Measurements from ENCODE around the gene ARMC12. TPM values are rescaled to one million over a fixed set of nuclear protein-coding genes. Genes with fewer than 3 reads are reported as not detected.

The ARMC12 gene
- total RNA-seq, 2 experiments from 2014 or later, result 1.9 to 2.8 TPM

- Histone ChIP-seq H3K9me3 (ENCODE audit: control insufficient read depth in 1 of 2, insufficient read depth in 1 of 2, low read length in 2 of 2) (no peaks in the 10 kb centered on the region), H3K4me1 (ENCODE audit: insufficient read depth, low read length) (no peaks in the 10 kb centered on the region), H3K36me3 (ENCODE audit: insufficient read depth, low read length) (no peaks in the 10 kb centered on the region), H3K4me3 (ENCODE audit: low read length) (no peak overlapping the region), H3K27ac (ENCODE audit: low read depth in 1 of 2, low read length in 2 of 2) (no peak overlapping the region), H3K27me3 (ENCODE audit: control insufficient read depth in 1 of 2, insufficient read depth in 2 of 2, low read length in 2 of 2) (no peaks in the 10 kb centered on the region)
- no peaks in the 10 kb centered on the region for H3K36me3 Mint-ChIP-seq (ENCODE audit: low read depth)
- TF ChIP-seq, protein P1, sequence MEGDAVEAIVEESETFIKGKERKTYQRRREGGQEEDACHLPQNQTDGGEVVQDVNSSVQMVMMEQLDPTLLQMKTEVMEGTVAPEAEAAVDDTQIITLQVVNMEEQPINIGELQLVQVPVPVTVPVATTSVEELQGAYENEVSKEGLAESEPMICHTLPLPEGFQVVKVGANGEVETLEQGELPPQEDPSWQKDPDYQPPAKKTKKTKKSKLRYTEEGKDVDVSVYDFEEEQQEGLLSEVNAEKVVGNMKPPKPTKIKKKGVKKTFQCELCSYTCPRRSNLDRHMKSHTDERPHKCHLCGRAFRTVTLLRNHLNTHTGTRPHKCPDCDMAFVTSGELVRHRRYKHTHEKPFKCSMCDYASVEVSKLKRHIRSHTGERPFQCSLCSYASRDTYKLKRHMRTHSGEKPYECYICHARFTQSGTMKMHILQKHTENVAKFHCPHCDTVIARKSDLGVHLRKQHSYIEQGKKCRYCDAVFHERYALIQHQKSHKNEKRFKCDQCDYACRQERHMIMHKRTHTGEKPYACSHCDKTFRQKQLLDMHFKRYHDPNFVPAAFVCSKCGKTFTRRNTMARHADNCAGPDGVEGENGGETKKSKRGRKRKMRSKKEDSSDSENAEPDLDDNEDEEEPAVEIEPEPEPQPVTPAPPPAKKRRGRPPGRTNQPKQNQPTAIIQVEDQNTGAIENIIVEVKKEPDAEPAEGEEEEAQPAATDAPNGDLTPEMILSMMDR (IDR thresholded peaks at IDR 0.05), result no peak
- no peaks in the 10 kb centered on the region for H3K9me3 Mint-ChIP-seq
- no peak overlapping the region for H3K27ac Mint-ChIP-seq
- DNase-seq (no peak), ATAC-seq (ENCODE audit: poor library complexity) (no peak)
- H3K4me1 Mint-ChIP-seq (ENCODE audit: low read depth), result no peaks in the 10 kb centered on the region
- CTCF ChIA-PET, result interaction anchor here (0.9 kb wide), 1 partner anchor 39 kb away, joined by 3 read pairs; the partner anchor contains the start of gene ARMC12
- POLR2A ChIA-PET, result no interaction called here
- no peaks in the 10 kb centered on the region for H3K27me3 Mint-ChIP-seq
- H3K4me3 Mint-ChIP-seq, result no peak overlapping the region
- intact Hi-C loops (cut with DNase I, micrococcal nuclease), result no loop called here
These were observed 38.0 kb upstream of the ARMC12 start for GRCh38 chr6:35698858-35699257.

DNA sequence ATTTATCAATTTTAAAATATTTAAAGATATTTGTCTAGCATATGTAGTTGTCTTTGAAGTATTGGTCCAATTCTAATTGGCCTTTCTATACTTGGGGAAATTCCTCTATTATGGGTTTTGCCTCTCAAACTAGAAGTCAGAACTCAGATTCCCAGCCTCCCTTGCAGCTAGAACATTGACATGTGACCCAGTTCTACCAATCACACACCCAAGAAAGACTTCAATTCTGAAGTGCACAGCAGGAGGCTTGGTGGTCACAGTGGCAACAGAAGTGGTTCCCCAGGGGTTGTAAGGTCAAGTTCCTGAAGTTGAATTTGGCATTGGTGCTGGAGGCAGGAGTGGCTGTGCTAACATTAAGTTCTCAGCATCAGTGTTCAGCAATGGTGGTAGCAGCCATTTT, 33.3 kb upstream of the ARMC12 start:
- ATAC-seq (ENCODE audit: poor library complexity) (no peak), DNase-seq (no peak)
- H3K27ac ChIP-seq (ENCODE audit: low read depth in 1 of 2, low read length in 2 of 2), result no peak overlapping the region
- CTCF ChIA-PET, result no interaction called here
- H3K27me3 ChIP-seq (ENCODE audit: control insufficient read depth in 1 of 2, insufficient read depth in 2 of 2, low read length in 2 of 2), result no peaks in the 10 kb centered on the region
- intact Hi-C loops (cut with DNase I, micrococcal nuclease), result no loop called here
- H3K27ac Mint-ChIP-seq, result no peak overlapping the region
- H3K36me3 Mint-ChIP-seq (ENCODE audit: low read depth), result no peaks in the 10 kb centered on the region
- TF ChIP-seq, protein P1 (IDR thresholded peaks at IDR 0.05), result no peak
- no peak overlapping the region for H3K4me3 Mint-ChIP-seq
- no peak overlapping the region for H3K4me3 ChIP-seq (ENCODE audit: low read length)
- H3K9me3 ChIP-seq (ENCODE audit: control insufficient read depth in 1 of 2, insufficient read depth in 1 of 2, low read length in 2 of 2), result no peaks in the 10 kb centered on the region
- H3K4me1 ChIP-seq (ENCODE audit: insufficient read depth, low read length), result no peaks in the 10 kb centered on the region
- H3K4me1 Mint-ChIP-seq (ENCODE audit: low read depth), result no peaks in the 10 kb centered on the region
- H3K36me3 ChIP-seq (ENCODE audit: insufficient read depth, low read length), result no peaks in the 10 kb centered on the region
- POLR2A ChIA-PET, result no interaction called here
- H3K9me3 Mint-ChIP-seq, result no peaks in the 10 kb centered on the region
- no peaks in the 10 kb centered on the region for H3K27me3 Mint-ChIP-seq

- DNase-seq (no peak), ATAC-seq (ENCODE audit: poor library complexity) (no peak)
- no peaks in the 10 kb centered on the region for H3K9me3 Mint-ChIP-seq
- no peak overlapping the region for H3K4me3 Mint-ChIP-seq
- H3K27ac Mint-ChIP-seq, result no peak overlapping the region
- Histone ChIP-seq H3K4me3 (ENCODE audit: low read length) (no peak overlapping the region), H3K9me3 (ENCODE audit: control insufficient read depth in 1 of 2, insufficient read depth in 1 of 2, low read length in 2 of 2) (no peaks in the 10 kb centered on the region), H3K4me1 (ENCODE audit: insufficient read depth, low read length) (peaks cover 9% of the 10 kb centered on the region), H3K27ac (ENCODE audit: low read depth in 1 of 2, low read length in 2 of 2) (no peak overlapping the region), H3K36me3 (ENCODE audit: insufficient read depth, low read length) (no peaks in the 10 kb centered on the region), H3K27me3 (ENCODE audit: control insufficient read depth in 1 of 2, insufficient read depth in 2 of 2, low read length in 2 of 2) (no peaks in the 10 kb centered on the region)
- intact Hi-C loops (cut with DNase I, micrococcal nuclease), result no loop called here
- H3K27me3 Mint-ChIP-seq, result no peaks in the 10 kb centered on the region
- ChIA-PET CTCF (no interaction called here), POLR2A (no interaction called here)
- H3K36me3 Mint-ChIP-seq (ENCODE audit: low read depth), result no peaks in the 10 kb centered on the region
- TF ChIP-seq, protein P1 (IDR thresholded peaks at IDR 0.05), result no peak
- H3K4me1 Mint-ChIP-seq (ENCODE audit: low read depth), result peaks cover 12% of the 10 kb centered on the region
These were observed 30.4 kb upstream of the ARMC12 start for GRCh38 chr6:35706468-35706867.

Data from CD4-positive, alpha-beta T cell (primary cell).